OCI-LY1 (cell line): Measurements from ENCODE around the gene HERC6.

Experiments used
- CTCF ChIP-seq: fragments of 200-600 bp; sonication (generic), shearing (Covaris generic); IDR thresholded peaks from 2 replicates; pipeline ENCODE4 v1.5.1; 2017; ENCODE audit warnings: mild to moderate bottlenecking, antibody characterized with exemption, low read length, moderate library complexity, mixed read lengths
- EZH2 ChIP-seq: fragments of 200-600 bp; sonication (generic), shearing (Covaris generic); IDR thresholded peaks from 2 replicates; pipeline ENCODE4 v1.8.0; 2017; ENCODE audit warnings: borderline replicate concordance, mixed run types, mild to moderate bottlenecking, antibody characterized with exemption, low read length, moderate library complexity, mixed read lengths

GRCh38 chr4:88456670-88457306 lies 78.1 kb downstream of the HERC6 start, which contains the start of gene HERC5:
- TF ChIP-seq CTCF (no peak), EZH2 (no peak)
